Upper lobe of right lung (tissue), 1 donor: Measurements from ENCODE around the gene CPLX4. TPM values are rescaled to one million over a fixed set of nuclear protein-coding genes. Genes with fewer than 3 reads are reported as not detected.

ENCODE experiments used
- ATAC-seq: fragments of 200-7000 bp; cut with Tn5 transposase; one replicate; pipeline ENCODE4 v1.9.1; 2020; ENCODE audit warnings: mild to moderate bottlenecking, moderate library complexity
- DNase-seq: peaks from one replicate; pipeline ENCODE4 v3.0.0-alpha.2; 2020
- H3K27ac ChIP-seq: fragments of 200-600 bp; one replicate; pipeline ENCODE4 v1.8.0; 2022
- H3K27me3 ChIP-seq: fragments of 200-600 bp; one replicate; pipeline ENCODE4 v1.8.0; 2022; ENCODE audit warnings: mild to moderate bottlenecking
- H3K36me3 ChIP-seq: fragments of 200-600 bp; one replicate; pipeline ENCODE4 v1.8.0; 2022
- H3K4me1 ChIP-seq: fragments of 200-600 bp; one replicate; pipeline ENCODE4 v1.8.0; 2022
- H3K4me3 ChIP-seq: fragments of 200-600 bp; one replicate; pipeline ENCODE4 v1.8.0; 2022; ENCODE audit warnings: mild to moderate bottlenecking
- H3K9me3 ChIP-seq: fragments of 200-600 bp; one replicate; pipeline ENCODE4 v1.8.0; 2022
- CTCF ChIP-seq: fragments of 200-600 bp; IDR thresholded peaks from one replicate; pipeline ENCODE4 v1.8.0; 2022; ENCODE audit warnings: antibody characterized with exemption
- intact Hi-C: fragments of 100-400 bp; cut with DNase I; formaldehyde crosslinking; loops from one replicate; pipeline ENCODE4 v1.11.0; 2022
- total RNA-seq: library from RNA; stranded (reverse); fragmentation: NEBNext Ultra II Directional; extraction: Animal tissue kit (Norgen Biotek cat#: 25700); gene quantifications from one replicate; pipeline ENCODE4 v1.2.1, GENCODE V29; 2021
- donor health status: DM: no; HTN: yes; CAD: no; lungs with severe emphysema.

The CPLX4 gene
- total RNA-seq, 1 donor from 2014 or later: not detected

DNA sequence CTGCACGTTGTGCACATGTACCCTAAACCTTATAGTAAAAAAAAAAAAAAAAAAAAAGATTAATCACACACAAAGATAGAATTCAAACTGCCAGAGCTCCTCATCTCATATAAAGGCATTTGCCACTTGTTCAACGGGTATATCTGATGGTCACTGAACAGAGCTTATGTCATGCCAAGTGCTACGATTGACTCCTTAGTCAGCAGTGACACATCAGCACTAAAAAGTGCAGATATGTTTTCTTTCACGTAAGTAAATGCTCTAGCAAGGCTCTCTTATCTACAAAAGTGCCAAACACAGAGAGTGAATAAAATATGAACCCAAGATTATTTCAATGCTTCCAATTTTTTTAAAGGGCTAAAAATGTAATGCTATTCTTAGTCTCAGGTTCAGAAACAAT, 39.5 kb upstream of the CPLX4 start:
- Histone ChIP-seq H3K4me1 (peaks cover 18% of the 10 kb centered on the region), H3K27me3 (no peaks in the 10 kb centered on the region)

GRCh38 chr18:59354731-59355130, 36.3 kb upstream of the CPLX4 start:
- H3K27me3 ChIP-seq: no peaks in the 10 kb centered on the region
- no peak for TF ChIP-seq CTCF
- intact Hi-C loops: no loop called here
- H3K36me3 ChIP-seq: peaks cover 57% of the 10 kb centered on the region
- ATAC-seq (no peak), DNase-seq (no peak)
- peaks cover 15% of the 10 kb centered on the region for H3K4me1 ChIP-seq
- no peak overlapping the region for H3K4me3 ChIP-seq
- no peaks in the 10 kb centered on the region for H3K9me3 ChIP-seq
- no peak overlapping the region for H3K27ac ChIP-seq

More for the DNA sequence above, 39.5 kb upstream of the CPLX4 start:
- DNase-seq: no peak
- H3K4me3 ChIP-seq: peak overlapping the region; percentile 95
- H3K27ac ChIP-seq: peak overlapping the region; percentile 91
- TF ChIP-seq CTCF: no peak
- intact Hi-C loops: no loop called here
- ATAC-seq: no peak
- peaks cover 25% of the 10 kb centered on the region for H3K36me3 ChIP-seq
- no peaks in the 10 kb centered on the region for H3K9me3 ChIP-seq

GRCh38 chr18:59353079-59353680, 34.7 kb upstream of the CPLX4 start:
- Histone ChIP-seq H3K4me1 (peaks cover 12% of the 10 kb centered on the region), H3K4me3 (no peak overlapping the region), H3K27me3 (no peaks in the 10 kb centered on the region), H3K36me3 (peaks cover 73% of the 10 kb centered on the region), H3K27ac (no peak overlapping the region), H3K9me3 (no peaks in the 10 kb centered on the region)
- TF ChIP-seq CTCF: no peak
- intact Hi-C loops: no loop called here
- ATAC-seq: no peak
- DNase-seq: no peak

- ATAC-seq: peak; percentile 36
- H3K4me1 ChIP-seq: peaks cover 6% of the 10 kb centered on the region
- no peak for DNase-seq
- no peaks in the 10 kb centered on the region for H3K9me3 ChIP-seq
- no peak overlapping the region for H3K27ac ChIP-seq
- intact Hi-C loops: no loop called here
- H3K36me3 ChIP-seq: peaks cover 81% of the 10 kb centered on the region
- no peaks in the 10 kb centered on the region for H3K27me3 ChIP-seq
- H3K4me3 ChIP-seq: no peak overlapping the region
- no peak for TF ChIP-seq CTCF
Measured at GRCh38 chr18:59352250-59352855, 33.9 kb upstream of the CPLX4 start.

DNA sequence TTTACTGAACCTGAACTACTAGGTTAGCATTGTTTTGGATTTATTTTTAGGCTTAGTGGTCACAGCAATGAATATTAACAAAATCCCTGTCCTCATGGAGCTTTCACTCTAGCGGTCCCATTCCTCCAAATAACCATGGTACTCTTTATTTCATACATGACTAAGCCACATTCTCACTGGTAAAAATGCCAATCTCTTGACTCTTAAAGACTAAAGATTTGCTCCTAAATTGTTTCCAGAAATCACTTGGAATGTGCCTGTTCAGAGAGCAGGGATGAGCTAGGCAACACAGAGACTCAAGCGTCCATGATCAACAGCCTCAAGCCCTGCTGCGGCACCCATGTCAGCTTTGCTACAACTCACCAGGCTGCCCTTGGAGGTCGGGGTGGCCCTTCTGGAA, 27.1 kb upstream of the CPLX4 start:
- ATAC-seq (no peak), DNase-seq (no peak)
- no peak overlapping the region for H3K27ac ChIP-seq
- peaks cover 77% of the 10 kb centered on the region for H3K36me3 ChIP-seq
- no peak for TF ChIP-seq CTCF
- intact Hi-C loops: no loop called here
- H3K4me1 ChIP-seq: no peaks in the 10 kb centered on the region
- no peaks in the 10 kb centered on the region for H3K27me3 ChIP-seq
- no peaks in the 10 kb centered on the region for H3K9me3 ChIP-seq
- H3K4me3 ChIP-seq: no peak overlapping the region
